NCI-H2171 (cell line): ENCODE measurements around the gene CEMIP2.

ENCODE experiments used
- DNase-seq: peaks from one replicate; lab custom pipeline; 2025; lab: John Stamatoyannopoulos, UW

Gene CEMIP2

DNA sequence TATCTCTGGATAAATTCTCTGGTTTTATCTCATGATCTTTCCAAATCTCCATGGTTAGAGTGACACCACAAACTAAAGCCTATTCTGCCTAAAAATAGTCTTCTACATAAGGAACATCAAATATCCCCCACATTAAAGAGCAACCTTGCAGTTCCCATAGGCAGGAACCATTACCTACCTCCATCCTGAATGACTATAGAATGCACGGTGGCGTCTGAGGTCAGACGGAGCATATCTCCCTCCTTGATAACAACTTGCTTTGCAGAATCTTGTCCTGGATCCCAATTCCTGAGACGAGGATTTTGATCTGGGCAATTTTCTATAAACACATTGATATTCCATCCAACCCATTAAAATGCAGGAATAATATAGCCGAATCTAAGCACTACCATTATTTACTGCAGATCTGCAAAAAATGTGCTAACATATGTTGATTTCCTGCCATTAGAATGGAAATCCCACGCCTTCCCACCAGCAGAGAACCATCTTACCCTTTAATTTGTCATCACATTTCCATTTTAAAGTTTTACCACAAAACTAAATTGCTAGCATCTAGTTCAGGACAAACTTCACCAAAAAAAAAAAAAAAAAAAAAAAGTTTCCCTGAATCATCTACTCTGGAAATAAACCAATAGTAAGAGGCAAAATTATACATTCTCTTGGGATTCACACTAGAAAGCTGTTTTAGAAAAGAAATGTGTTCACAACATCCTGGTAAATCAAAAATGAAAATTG, 22.1 kb downstream of the CEMIP2 start:
- no peak for DNase-seq

- DNase-seq, result no peak
These were observed 23.4 kb downstream of the CEMIP2 start for GRCh38 chr9:71744754-71745521.

DNA sequence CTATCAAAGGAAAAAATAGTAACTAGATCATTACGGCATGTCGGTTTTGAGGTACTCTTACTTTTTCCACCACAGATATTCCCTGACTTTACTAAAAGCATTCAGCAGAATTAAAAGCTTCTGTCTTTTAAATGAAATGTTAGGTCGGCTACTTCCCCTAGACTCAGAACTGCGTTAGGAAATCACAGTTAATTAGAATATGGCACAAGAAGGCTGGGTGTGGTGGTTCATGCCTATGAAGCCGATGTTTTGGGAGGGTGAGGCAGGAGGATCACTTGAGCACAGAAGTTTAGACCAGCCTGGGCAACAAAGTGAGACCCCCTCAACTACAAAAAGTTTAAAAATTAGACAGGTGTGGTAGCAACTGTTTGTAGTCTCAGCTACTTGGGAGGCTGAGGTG, 24.4 kb downstream of the CEMIP2 start:
- DNase-seq, result no peak

- DNase-seq, result no peak
These were observed 25.1 kb downstream of the CEMIP2 start for GRCh38 chr9:71743217-71743705.

DNA sequence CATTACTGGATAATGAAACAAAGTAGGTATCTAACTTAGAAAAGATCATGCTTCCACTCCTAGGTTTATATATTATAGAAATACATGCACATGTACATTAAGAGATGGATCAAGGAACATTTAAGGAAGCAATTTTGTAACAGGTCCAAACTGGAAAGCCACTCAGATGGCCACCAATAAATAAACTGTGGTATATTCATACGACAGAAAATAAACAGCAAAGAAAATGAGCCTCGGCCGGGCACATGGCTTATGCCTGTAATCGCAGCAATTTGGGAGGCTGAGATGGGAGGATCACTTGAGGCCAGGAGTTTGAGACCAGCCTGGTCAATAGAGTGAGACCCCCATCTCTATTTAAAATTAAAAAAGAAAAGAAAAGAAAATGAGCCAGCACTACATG, 25.6 kb downstream of the CEMIP2 start:
- no peak for DNase-seq

GRCh38 chr9:71741926-71742648, 26.2 kb downstream of the CEMIP2 start:
- DNase-seq, result no peak

- DNase-seq, result no peak
These were observed 28.1 kb downstream of the CEMIP2 start for GRCh38 chr9:71740199-71740598.

DNA sequence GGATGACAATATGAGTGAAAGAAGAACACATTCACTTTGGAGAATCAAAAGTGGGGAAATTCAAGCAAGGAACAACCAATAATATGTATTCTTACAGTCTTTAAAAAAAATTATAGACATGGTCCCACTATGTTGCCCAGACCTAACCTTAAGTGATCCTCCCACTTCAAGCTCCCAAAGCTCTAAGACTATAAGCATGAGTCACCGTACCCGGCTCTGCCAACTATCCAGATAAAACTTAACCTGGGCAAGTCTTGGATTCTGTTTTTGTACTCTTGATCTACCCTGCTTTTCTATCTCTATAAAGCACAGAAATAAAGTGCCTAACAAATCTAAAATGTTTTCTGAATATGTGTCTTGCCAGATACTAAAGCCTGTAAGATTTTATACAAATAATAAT, 30.9 kb downstream of the CEMIP2 start:
- DNase-seq, result no peak

- no peak for DNase-seq
These were observed 32.1 kb downstream of the CEMIP2 start for GRCh38 chr9:71736236-71736635.

DNA sequence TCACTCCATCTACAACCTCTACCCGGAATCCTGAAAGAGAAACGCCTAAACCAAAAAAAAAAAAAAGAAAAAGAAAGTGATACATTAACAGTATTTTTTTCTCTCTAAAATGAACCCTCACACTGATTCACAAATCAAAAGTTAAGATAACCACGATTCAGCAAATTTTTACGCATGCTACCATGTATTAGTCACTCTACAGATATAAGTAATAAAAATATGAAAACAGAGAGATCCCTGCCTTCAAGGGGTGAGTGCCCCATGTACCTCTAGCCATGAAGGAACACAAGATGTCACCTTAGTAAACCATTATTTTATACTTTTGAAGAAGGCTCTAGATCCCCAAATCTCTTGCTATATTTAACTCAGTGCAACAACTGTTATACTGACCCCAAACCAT, 33.4 kb downstream of the CEMIP2 start:
- no peak for DNase-seq

DNA sequence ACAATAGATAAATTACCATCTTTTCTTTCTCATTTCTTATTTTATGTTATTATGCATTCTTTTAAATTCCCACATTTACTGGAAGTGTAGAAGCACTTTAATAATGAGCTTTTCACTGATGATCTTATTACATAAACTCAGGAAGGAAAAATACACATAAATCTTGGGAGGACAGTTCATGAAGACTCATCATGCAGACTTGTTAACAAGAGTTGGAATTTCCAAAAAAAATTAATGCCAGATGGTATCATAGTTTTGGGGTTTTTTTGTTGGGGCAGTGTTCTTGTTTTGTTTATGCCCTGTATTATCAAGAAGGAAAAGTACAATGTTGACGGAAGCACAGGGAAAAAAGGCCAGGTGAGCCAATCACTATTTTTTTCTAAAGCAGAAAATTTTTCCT, 35.1 kb downstream of the CEMIP2 start:
- DNase-seq, result no peak

GRCh38 chr9:71729816-71730526, 38.3 kb downstream of the CEMIP2 start:
- no peak for DNase-seq

GRCh38 chr9:71726723-71727122, 41.6 kb downstream of the CEMIP2 start:
- DNase-seq, result no peak

GRCh38 chr9:71725590-71726338, 42.5 kb downstream of the CEMIP2 start:
- DNase-seq, result no peak

GRCh38 chr9:71721855-71722254, 46.5 kb downstream of the CEMIP2 start:
- no peak for DNase-seq

DNA sequence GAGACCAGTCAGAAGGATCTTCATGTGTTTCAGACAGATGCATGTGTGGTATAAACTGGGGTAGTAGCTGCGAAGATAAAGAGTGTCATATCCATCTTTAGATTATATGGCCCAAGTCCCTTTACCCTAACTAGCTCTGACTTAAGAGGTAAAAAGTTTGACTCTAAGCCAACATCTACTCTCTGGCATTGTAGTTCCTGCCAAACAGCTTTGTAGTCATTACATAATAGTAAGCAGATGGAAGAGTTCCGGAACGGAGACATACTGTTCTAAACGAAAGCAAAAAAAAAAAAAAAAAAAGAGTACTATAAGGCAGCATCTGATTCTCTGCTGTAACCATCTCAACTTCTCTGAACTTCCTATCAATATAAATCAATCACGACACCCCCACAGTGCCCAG, 48.8 kb downstream of the CEMIP2 start:
- DNase-seq, result peak; percentile 61

GRCh38 chr9:71719088-71719487, 49.2 kb downstream of the CEMIP2 start:
- DNase-seq, result no peak

DNA sequence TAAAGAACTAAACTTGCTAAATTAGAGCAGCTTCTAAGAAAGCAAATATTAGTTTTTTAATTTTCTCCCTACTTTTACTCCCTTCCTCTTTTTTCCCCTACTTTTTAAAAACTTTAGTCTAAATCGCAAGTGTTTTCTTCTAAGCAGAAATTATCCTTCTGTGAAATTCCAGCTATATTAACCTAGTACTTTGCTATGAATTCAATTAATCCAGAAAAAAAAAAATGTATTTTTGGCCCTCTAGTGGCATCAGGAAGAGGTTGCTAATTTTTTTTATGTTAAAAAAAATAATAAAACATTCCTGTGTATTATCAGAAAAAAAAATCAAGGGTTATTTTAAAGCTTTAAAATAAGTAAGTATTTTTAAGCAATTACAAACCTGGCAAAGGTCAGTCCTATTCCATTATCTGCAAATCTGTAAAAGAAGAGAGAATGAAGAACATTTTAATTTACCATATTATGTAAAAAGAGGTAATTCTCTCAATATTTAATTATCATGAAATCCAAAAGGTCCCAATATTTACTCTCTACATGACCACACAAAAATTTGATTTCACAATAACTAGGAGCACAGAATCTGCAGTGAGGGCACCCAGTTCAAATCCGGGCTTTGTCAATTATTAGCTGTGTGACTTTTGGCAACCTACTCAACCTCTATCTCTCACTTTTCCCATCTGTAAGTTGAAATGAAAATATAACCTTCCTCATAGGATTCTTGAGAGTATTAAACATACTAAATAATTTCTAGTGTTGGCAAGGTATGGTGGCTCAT, 52.0 kb downstream of the CEMIP2 start:
- DNase-seq, result peak; percentile 15

GRCh38 chr9:71710856-71711255, 57.5 kb downstream of the CEMIP2 start:
- DNase-seq, result no peak

DNA sequence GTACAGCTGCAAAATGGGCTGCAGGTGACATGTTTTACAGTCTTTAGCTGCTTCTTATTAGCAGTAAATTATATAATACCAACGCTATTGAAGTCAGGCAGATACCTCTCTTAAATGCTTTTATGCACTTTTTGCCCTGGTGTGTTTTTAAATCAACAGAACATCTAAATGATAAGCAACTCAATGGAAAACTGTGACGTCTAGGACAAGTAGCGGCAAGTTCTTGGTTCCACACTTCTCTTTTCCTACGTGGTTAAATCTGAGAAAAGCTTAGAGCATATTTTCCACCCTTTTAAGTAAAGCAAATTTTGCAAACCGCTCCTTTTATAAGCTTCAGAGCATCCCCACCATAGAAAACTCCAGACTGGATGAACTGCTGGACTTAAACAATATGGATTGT, 58.1 kb downstream of the CEMIP2 start:
- no peak for DNase-seq

DNA sequence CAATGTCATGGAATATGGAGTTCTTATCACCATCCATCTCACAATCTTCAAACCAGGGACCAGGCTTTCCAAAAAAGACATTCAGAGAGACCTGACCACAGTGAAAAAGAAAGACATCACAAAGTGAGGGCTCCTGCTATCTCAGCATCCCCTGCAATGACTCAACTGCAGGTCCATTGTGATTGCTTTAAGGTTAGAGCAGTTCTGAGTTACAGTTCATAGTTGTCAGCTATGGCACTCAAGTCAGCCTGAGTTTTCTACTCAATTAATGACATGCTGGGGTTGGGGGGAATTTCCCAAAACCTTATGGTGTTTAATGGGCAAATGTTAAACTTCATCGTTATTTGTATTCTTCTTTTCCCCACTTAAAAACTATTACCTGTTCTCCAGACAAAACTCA, 58.9 kb downstream of the CEMIP2 start:
- DNase-seq, result no peak
